ENCODE measurements around the gene GJC2. TPM values are rescaled to one million over a fixed set of nuclear protein-coding genes. Genes with fewer than 3 reads are reported as not detected.
A peak's percentile ranks its signal among the peaks of the same experiment; 100 is the strongest.

The GJC2 gene
- total RNA-seq, 1 experiment from 2014 or later: 1.2 TPM

GRCh38 chr1:228150461-228151179 is 890 bp downstream of the GJC2 start:
- H3K4me3 Mint-ChIP-seq (ENCODE audit: low read depth, unreplicated experiment): no peak overlapping the region
- CTCF ChIA-PET: interaction anchor here (0.5 kb wide), 1 partner anchor 20 kb away, joined by 4 read pairs; no protein-coding TSS in a partner anchor

GRCh38 chr1:228151180-228151925 is 1.6 kb downstream of the GJC2 start:
- no peak for TF ChIP-seq CTCF (IDR thresholded peaks at IDR 0.05; ENCODE audit: unreplicated experiment)
- DNase-seq: no peak
- Mint-ChIP-seq H3K4me3 (ENCODE audit: low read depth, unreplicated experiment) (no peak overlapping the region), H3K27me3 (ENCODE audit: unreplicated experiment) (no peaks in the 10 kb centered on the region), H3K4me1 (ENCODE audit: low read depth, unreplicated experiment) (peaks cover 6% of the 10 kb centered on the region), H3K36me3 (ENCODE audit: insufficient read depth, unreplicated experiment) (peaks cover 44% of the 10 kb centered on the region), H3K27ac (ENCODE audit: unreplicated experiment) (no peak overlapping the region), H3K9me3 (ENCODE audit: low read depth, unreplicated experiment) (no peaks in the 10 kb centered on the region)
- intact Hi-C loops (cut with micrococcal nuclease; ENCODE audit: unreplicated experiment): no loop called here
- no TSS peak for BruUV-seq (replicated peaks)
- CTCF ChIA-PET: interaction anchor here (1.3 kb wide), 2 partner anchors 14 to 15 kb away, joined by 3 read pairs; partner anchors contain the start of gene IBA57

More at GRCh38 chr1:228150461-228151179, 890 bp downstream of the GJC2 start:
- Mint-ChIP-seq H3K4me1 (ENCODE audit: low read depth, unreplicated experiment) (peaks cover 6% of the 10 kb centered on the region), H3K9me3 (ENCODE audit: low read depth, unreplicated experiment) (no peaks in the 10 kb centered on the region), H3K36me3 (ENCODE audit: insufficient read depth, unreplicated experiment) (peaks cover 44% of the 10 kb centered on the region), H3K27me3 (ENCODE audit: unreplicated experiment) (no peaks in the 10 kb centered on the region), H3K27ac (ENCODE audit: unreplicated experiment) (no peak overlapping the region)
- no peak for DNase-seq
- TF ChIP-seq CTCF (IDR thresholded peaks at IDR 0.05; ENCODE audit: unreplicated experiment): no peak
- BruUV-seq (replicated peaks): no TSS peak
- intact Hi-C loops (cut with micrococcal nuclease; ENCODE audit: unreplicated experiment): no loop called here

- CTCF ChIA-PET: interaction anchor here (1.3 kb wide), 2 partner anchors 13 to 16 kb away, joined by 3 read pairs; partner anchors contain the start of gene IBA57
- no peak for TF ChIP-seq CTCF (IDR thresholded peaks at IDR 0.05; ENCODE audit: unreplicated experiment)
- H3K36me3 Mint-ChIP-seq (ENCODE audit: insufficient read depth, unreplicated experiment): peaks cover 38% of the 10 kb centered on the region
- H3K4me1 Mint-ChIP-seq (ENCODE audit: low read depth, unreplicated experiment): peaks cover 6% of the 10 kb centered on the region
- no TSS peak for BruUV-seq (replicated peaks)
- peak overlapping the region; percentile 23 for H3K27ac Mint-ChIP-seq (ENCODE audit: unreplicated experiment)
- DNase-seq: no peak
- H3K27me3 Mint-ChIP-seq (ENCODE audit: unreplicated experiment): no peaks in the 10 kb centered on the region
- H3K4me3 Mint-ChIP-seq (ENCODE audit: low read depth, unreplicated experiment): no peak overlapping the region
- intact Hi-C loops (cut with micrococcal nuclease; ENCODE audit: unreplicated experiment): no loop called here
- no peaks in the 10 kb centered on the region for H3K9me3 Mint-ChIP-seq (ENCODE audit: low read depth, unreplicated experiment)
Observed at GRCh38 chr1:228152097-228152917, 2.6 kb downstream of the GJC2 start.

GRCh38 chr1:228152918-228153258 is 3.2 kb downstream of the GJC2 start:
- intact Hi-C loops (cut with micrococcal nuclease; ENCODE audit: unreplicated experiment): no loop called here
- BruUV-seq (replicated peaks): no TSS peak
- no peaks in the 10 kb centered on the region for H3K27me3 Mint-ChIP-seq (ENCODE audit: unreplicated experiment)
- H3K9me3 Mint-ChIP-seq (ENCODE audit: low read depth, unreplicated experiment): no peaks in the 10 kb centered on the region
- CTCF ChIA-PET: interaction anchor here (1.0 kb wide), 1 partner anchor 11 kb away, joined by 3 read pairs; no protein-coding TSS in a partner anchor
- no peak for DNase-seq
- H3K4me1 Mint-ChIP-seq (ENCODE audit: low read depth, unreplicated experiment): peaks cover 6% of the 10 kb centered on the region
- no peak for TF ChIP-seq CTCF (IDR thresholded peaks at IDR 0.05; ENCODE audit: unreplicated experiment)
- H3K4me3 Mint-ChIP-seq (ENCODE audit: low read depth, unreplicated experiment): no peak overlapping the region
- H3K27ac Mint-ChIP-seq (ENCODE audit: unreplicated experiment): peak overlapping the region; percentile 23
- H3K36me3 Mint-ChIP-seq (ENCODE audit: insufficient read depth, unreplicated experiment): peaks cover 32% of the 10 kb centered on the region
